Cardiac fibroblast (primary cell): ENCODE data around the gene ST6GALNAC2.

Experiments
- DNase-seq, 2 donors: peaks; one replicate each; pipeline versions ENCODE4 v3.0.0 to v3.0.0-alpha.2; 2010; ENCODE audit warnings: low read depth in 2 of 2
- H3K4me3 ChIP-seq, 2 donors: replicated peaks in 1 of 2; 1 replicate in 1 of 2; 2 replicates in 1 of 2; pipeline ENCODE4 v1.5.1; 2011; ENCODE audit warnings: low read depth in 2 of 2, low read length in 2 of 2, mild to moderate bottlenecking in 2 of 2, moderate library complexity in 1 of 2
- CTCF ChIP-seq: IDR thresholded peaks from one replicate; pipeline ENCODE4 v1.5.1; 2011; ENCODE audit warnings: low read depth, mild to moderate bottlenecking, low read length, inconsistent platforms

The ST6GALNAC2 gene

GRCh38 chr17:76598004-76598439 is 12.4 kb upstream of the ST6GALNAC2 start:
- no peak for DNase-seq

GRCh38 chr17:76597156-76598003 is 11.7 kb upstream of the ST6GALNAC2 start:
- no peak for TF ChIP-seq CTCF
- H3K4me3 ChIP-seq, result no peak overlapping the region
- DNase-seq, result no peak

More at GRCh38 chr17:76598004-76598439, 12.4 kb upstream of the ST6GALNAC2 start:
- no peak overlapping the region for H3K4me3 ChIP-seq
- TF ChIP-seq CTCF, result no peak

- no peak overlapping the region for H3K4me3 ChIP-seq
- no peak for TF ChIP-seq CTCF
- DNase-seq, result no peak
These were observed 9.0 kb upstream of the ST6GALNAC2 start for GRCh38 chr17:76594690-76595089.

DNA sequence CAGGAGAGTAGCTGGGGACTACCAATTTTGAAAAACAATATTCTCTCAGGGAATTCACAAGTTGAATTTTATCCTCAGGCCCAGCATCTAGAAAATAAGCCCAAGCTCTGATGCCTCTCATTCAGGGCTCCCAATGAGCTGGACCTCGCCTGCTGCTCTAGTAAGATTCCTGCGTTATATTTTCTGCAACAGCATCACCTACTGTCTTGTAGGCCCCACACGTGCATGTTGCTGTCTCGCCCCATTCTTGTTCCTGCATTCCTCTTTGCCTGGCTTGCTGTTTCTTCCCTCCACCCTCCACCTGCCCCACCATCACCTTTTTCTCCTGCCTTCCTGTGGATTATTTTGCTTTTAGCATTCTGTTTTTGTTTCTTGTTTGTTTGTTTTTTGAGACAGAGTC is 8.3 kb upstream of the ST6GALNAC2 start:
- DNase-seq, result no peak
- H3K4me3 ChIP-seq, result no peak overlapping the region
- TF ChIP-seq CTCF, result no peak

GRCh38 chr17:76593384-76593826 is 7.7 kb upstream of the ST6GALNAC2 start:
- no peak for DNase-seq
- H3K4me3 ChIP-seq, result no peak overlapping the region
- TF ChIP-seq CTCF, result no peak

- no peak overlapping the region for H3K4me3 ChIP-seq
- no peak for TF ChIP-seq CTCF
- no peak for DNase-seq
These were observed 2.5 kb upstream of the ST6GALNAC2 start for GRCh38 chr17:76588182-76588581.
